Neutrophil (primary cell): ENCODE data around the gene RPTOR.

Source experiments
- H3K27ac ChIP-seq: fragments of 200-600 bp; sonication (generic); 2 replicates; pipeline ENCODE4 v1.5.1; 2016; ENCODE audit warnings: mild to moderate bottlenecking, moderate library complexity
- H3K27me3 ChIP-seq: fragments of 200-600 bp; sonication (generic); 2 replicates; pipeline ENCODE4 v1.6.0; 2016; ENCODE audit warnings: mild to moderate bottlenecking
- H3K36me3 ChIP-seq: fragments of 200-600 bp; sonication (generic); 2 replicates; pipeline ENCODE4 v1.5.1; 2017
- H3K4me1 ChIP-seq, 2 experiments: fragments of 200-600 bp in 1 of 2; sonication (generic) in 1 of 2; 1 replicate in 1 of 2; 2 replicates in 1 of 2; pipeline versions ENCODE4 v1.5.1 to v1.6.1; 2013 to 2016; ENCODE audit warnings: low read depth in 1 of 2, low read length in 1 of 2, mild to moderate bottlenecking in 1 of 2, moderate library complexity in 1 of 2; ENCODE audit not compliant: control insufficient read depth in 1 of 2, insufficient read depth in 1 of 2
- H3K4me3 ChIP-seq, 2 experiments: fragments of 200-600 bp in 1 of 2; sonication (generic) in 1 of 2; 1 replicate in 1 of 2; 2 replicates in 1 of 2; pipeline ENCODE4 v1.5.1; 2013 to 2016; ENCODE audit warnings: low read depth in 1 of 2, low read length in 1 of 2, mild to moderate bottlenecking in 1 of 2, moderate library complexity in 1 of 2
- H3K9me3 ChIP-seq: fragments of 200-600 bp; sonication (generic); 2 replicates; pipeline ENCODE4 v1.5.1; 2016
- TF ChIP-seq, protein P1 (sequence below): fragments of 200-600 bp; sonication (generic); IDR thresholded peaks from 2 replicates; pipeline ENCODE4 v1.5.1; 2016; ENCODE audit warnings: antibody characterized with exemption

RPTOR gene

GRCh38 chr17:80936723-80937122 lies 392.1 kb downstream of the RPTOR start:
- no peak overlapping the region for H3K27ac ChIP-seq
- H3K9me3 ChIP-seq = no peaks in the 10 kb centered on the region
- H3K27me3 ChIP-seq = no peaks in the 10 kb centered on the region
- TF ChIP-seq, protein P1, sequence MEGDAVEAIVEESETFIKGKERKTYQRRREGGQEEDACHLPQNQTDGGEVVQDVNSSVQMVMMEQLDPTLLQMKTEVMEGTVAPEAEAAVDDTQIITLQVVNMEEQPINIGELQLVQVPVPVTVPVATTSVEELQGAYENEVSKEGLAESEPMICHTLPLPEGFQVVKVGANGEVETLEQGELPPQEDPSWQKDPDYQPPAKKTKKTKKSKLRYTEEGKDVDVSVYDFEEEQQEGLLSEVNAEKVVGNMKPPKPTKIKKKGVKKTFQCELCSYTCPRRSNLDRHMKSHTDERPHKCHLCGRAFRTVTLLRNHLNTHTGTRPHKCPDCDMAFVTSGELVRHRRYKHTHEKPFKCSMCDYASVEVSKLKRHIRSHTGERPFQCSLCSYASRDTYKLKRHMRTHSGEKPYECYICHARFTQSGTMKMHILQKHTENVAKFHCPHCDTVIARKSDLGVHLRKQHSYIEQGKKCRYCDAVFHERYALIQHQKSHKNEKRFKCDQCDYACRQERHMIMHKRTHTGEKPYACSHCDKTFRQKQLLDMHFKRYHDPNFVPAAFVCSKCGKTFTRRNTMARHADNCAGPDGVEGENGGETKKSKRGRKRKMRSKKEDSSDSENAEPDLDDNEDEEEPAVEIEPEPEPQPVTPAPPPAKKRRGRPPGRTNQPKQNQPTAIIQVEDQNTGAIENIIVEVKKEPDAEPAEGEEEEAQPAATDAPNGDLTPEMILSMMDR = no peak
- H3K4me1 ChIP-seq = peaks cover 0 to 24% of the 10 kb centered on the region in 2 experiments
- H3K4me3 ChIP-seq = no peak overlapping the region
- no peaks in the 10 kb centered on the region for H3K36me3 ChIP-seq

GRCh38 chr17:80937462-80938381 lies 393.1 kb downstream of the RPTOR start:
- Histone ChIP-seq H3K4me1 (peaks cover 0 to 24% of the 10 kb centered on the region in 2 experiments), H3K27ac (no peak overlapping the region), H3K27me3 (no peaks in the 10 kb centered on the region), H3K9me3 (no peaks in the 10 kb centered on the region), H3K36me3 (peaks cover 3% of the 10 kb centered on the region), H3K4me3 (no peak overlapping the region)
- TF ChIP-seq, protein P1 = no peak

DNA sequence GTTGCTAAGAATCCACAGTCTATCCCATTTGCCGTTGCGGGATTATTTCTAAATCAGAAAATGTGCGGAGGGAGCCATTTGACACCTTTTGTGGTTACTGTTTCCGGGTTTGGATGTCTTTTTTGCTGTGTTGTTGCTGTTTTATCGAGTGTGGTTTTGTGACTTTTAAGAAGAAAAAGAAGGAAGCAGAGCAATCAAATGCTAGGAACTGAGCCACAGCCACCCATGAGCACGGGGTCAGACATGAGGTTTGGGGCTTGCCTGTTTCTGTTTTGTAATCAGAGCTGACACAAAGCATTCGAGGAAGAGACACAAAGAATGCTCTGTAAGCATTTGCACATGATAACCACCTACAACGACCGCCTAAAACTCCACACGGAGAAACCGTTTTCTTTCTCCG lies 393.9 kb downstream of the RPTOR start:
- TF ChIP-seq, protein P1 = no peak
- Histone ChIP-seq H3K36me3 (peaks cover 3% of the 10 kb centered on the region), H3K4me3 (no peak overlapping the region), H3K9me3 (no peaks in the 10 kb centered on the region), H3K27ac (peak overlapping the region; percentile 4), H3K4me1 (peaks cover 0 to 24% of the 10 kb centered on the region in 2 experiments), H3K27me3 (no peaks in the 10 kb centered on the region)

DNA sequence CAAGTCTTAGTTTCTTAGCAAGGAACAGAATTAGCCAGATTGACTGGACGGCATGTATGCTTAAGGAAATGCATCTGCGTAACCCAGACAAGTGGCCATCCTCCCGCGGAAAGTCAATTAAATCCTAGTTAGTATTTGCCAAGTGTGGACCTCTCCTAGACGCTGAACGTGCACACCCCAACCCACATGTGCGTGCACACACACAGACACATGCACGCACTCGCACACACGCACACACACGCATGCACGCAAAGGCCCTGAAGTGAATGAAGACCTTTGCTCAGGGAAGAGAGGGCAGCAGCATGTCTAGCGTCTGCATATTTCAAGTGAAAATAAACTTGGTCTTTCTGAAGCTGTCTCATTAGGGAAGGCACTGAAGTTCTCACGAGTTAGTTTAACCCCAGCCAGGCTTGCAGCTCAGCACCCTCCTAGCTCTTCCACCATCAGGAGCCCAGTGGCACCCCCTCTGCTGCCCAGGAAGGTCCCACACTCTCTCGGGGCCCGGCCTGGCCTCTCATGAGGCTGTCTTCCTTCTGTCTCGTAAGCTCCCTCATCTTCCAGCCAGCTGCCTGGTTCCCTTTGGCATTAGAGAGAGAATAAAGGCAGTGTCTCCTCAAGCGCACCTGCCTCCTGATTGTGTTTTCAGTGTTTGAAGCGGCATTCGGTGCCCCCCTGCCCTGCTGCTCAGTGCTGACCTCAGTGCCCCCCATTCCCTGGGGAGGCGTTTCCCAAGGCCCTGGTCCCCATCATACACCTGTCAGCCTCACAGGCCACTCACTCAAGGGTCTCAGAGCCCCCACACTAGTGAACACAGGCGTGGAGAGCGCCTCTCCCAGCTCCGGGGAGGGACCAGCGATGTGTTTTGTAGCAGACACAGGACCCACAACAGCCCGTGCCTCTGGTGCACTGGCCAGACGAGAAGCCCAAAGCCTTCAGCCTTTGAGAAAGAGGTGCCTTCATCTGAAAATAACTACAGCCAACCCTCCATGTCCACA lies 394.8 kb downstream of the RPTOR start:
- Histone ChIP-seq H3K27me3 (no peaks in the 10 kb centered on the region), H3K9me3 (no peaks in the 10 kb centered on the region), H3K27ac (no peak overlapping the region), H3K4me3 (no peak overlapping the region), H3K36me3 (peaks cover 3% of the 10 kb centered on the region), H3K4me1 (peaks cover 0 to 24% of the 10 kb centered on the region in 2 experiments)
- TF ChIP-seq, protein P1 = no peak
